Measurements from ENCODE around the gene DIAPH3. TPM values are rescaled to one million over a fixed set of nuclear protein-coding genes. Genes with fewer than 3 reads are reported as not detected.

Gene DIAPH3
- total and polyA plus RNA-seq, 2 experiments from 2014 or later: 2.9 to 5.2 TPM

- DNase-seq (ENCODE audit: low read depth in 1 of 2, low spot score in 1 of 2): peak in 1 of 2 donors; percentile 53
- Histone ChIP-seq H3K27me3 (no peaks in the 10 kb centered on the region), H3K36me3 (no peaks in the 10 kb centered on the region), H3K27ac (no peak overlapping the region), H3K4me3 (no peak overlapping the region), H3K9me3 (ENCODE audit: low read depth) (no peaks in the 10 kb centered on the region), H3K4me1 (ENCODE audit: low read depth) (peaks cover 14% of the 10 kb centered on the region)
- TF ChIP-seq CTCF (IDR thresholded peaks at IDR 0.05; ENCODE audit: low read depth, low read length): no peak
These were observed 521.9 kb downstream of the DIAPH3 start for GRCh38 chr13:59641817-59642216.

GRCh38 chr13:59641261-59641660, 522.5 kb downstream of the DIAPH3 start:
- Histone ChIP-seq H3K4me1 (ENCODE audit: low read depth) (peaks cover 14% of the 10 kb centered on the region), H3K27ac (peak overlapping the region; percentile 25), H3K27me3 (no peaks in the 10 kb centered on the region), H3K9me3 (ENCODE audit: low read depth) (no peaks in the 10 kb centered on the region), H3K36me3 (no peaks in the 10 kb centered on the region), H3K4me3 (no peak overlapping the region)
- no peak for TF ChIP-seq CTCF (IDR thresholded peaks at IDR 0.05; ENCODE audit: low read depth, low read length)
- DNase-seq (ENCODE audit: low read depth in 1 of 2, low spot score in 1 of 2): no peak

- no peak for TF ChIP-seq CTCF (IDR thresholded peaks at IDR 0.05; ENCODE audit: low read depth, low read length)
- Histone ChIP-seq H3K9me3 (ENCODE audit: low read depth) (no peaks in the 10 kb centered on the region), H3K4me1 (ENCODE audit: low read depth) (peaks cover 25% of the 10 kb centered on the region), H3K36me3 (no peaks in the 10 kb centered on the region), H3K27ac (peak overlapping the region; percentile 76), H3K27me3 (no peaks in the 10 kb centered on the region), H3K4me3 (no peak overlapping the region)
- peak in 1 of 2 donors; percentile 51 for DNase-seq (ENCODE audit: low read depth in 1 of 2, low spot score in 1 of 2)
These were observed 525.3 kb downstream of the DIAPH3 start for GRCh38 chr13:59638404-59638803.

- Histone ChIP-seq H3K9me3 (ENCODE audit: low read depth) (no peaks in the 10 kb centered on the region), H3K27me3 (no peaks in the 10 kb centered on the region), H3K27ac (peak overlapping the region; percentile 37), H3K36me3 (no peaks in the 10 kb centered on the region), H3K4me1 (ENCODE audit: low read depth) (peaks cover 25% of the 10 kb centered on the region), H3K4me3 (no peak overlapping the region)
- DNase-seq (ENCODE audit: low read depth in 1 of 2, low spot score in 1 of 2): peak in 1 of 2 donors; percentile 32
- TF ChIP-seq CTCF (IDR thresholded peaks at IDR 0.05; ENCODE audit: low read depth, low read length): no peak
These were observed 528.1 kb downstream of the DIAPH3 start for GRCh38 chr13:59635589-59635988.

GRCh38 chr13:59633290-59633689, 530.4 kb downstream of the DIAPH3 start:
- no peaks in the 10 kb centered on the region for H3K36me3 ChIP-seq
- H3K27me3 ChIP-seq: no peaks in the 10 kb centered on the region
- peak in 1 of 2 donors; percentile 55 for DNase-seq (ENCODE audit: low read depth in 1 of 2, low spot score in 1 of 2)
- no peak overlapping the region for H3K27ac ChIP-seq
- TF ChIP-seq CTCF (IDR thresholded peaks at IDR 0.05; ENCODE audit: low read depth, low read length): no peak
- no peaks in the 10 kb centered on the region for H3K9me3 ChIP-seq (ENCODE audit: low read depth)
- H3K4me1 ChIP-seq (ENCODE audit: low read depth): peaks cover 17% of the 10 kb centered on the region
- H3K4me3 ChIP-seq: no peak overlapping the region

GRCh38 chr13:59631271-59631670, 532.5 kb downstream of the DIAPH3 start:
- Histone ChIP-seq H3K9me3 (ENCODE audit: low read depth) (no peaks in the 10 kb centered on the region), H3K27ac (no peak overlapping the region), H3K27me3 (no peaks in the 10 kb centered on the region), H3K36me3 (no peaks in the 10 kb centered on the region), H3K4me1 (ENCODE audit: low read depth) (peaks cover 14% of the 10 kb centered on the region), H3K4me3 (no peak overlapping the region)
- no peak for TF ChIP-seq CTCF (IDR thresholded peaks at IDR 0.05; ENCODE audit: low read depth, low read length)
- DNase-seq (ENCODE audit: low read depth in 1 of 2, low spot score in 1 of 2): no peak

Data from cardiac muscle cell (in vitro differentiated cells and primary cell).